ENCODE data around the gene TRPM8. TPM values are rescaled to one million over a fixed set of nuclear protein-coding genes. Genes with fewer than 3 reads are reported as not detected.

The TRPM8 gene
- total RNA-seq (2021; fragmentation: NEBNext Ultra II Directional; extraction: Animal tissue kit (Norgen Biotek cat#: 25700)) = 0.54 TPM in 1 of 2 replicates, not detected in the other
- polyA plus RNA-seq (2011; rRNA removed) = 0.18 and 0.44 TPM in 2 replicates
- 0.22 TPM for polyA plus RNA-seq (2011; cell fraction: cytosol; rRNA removed)
- not detected for polyA plus RNA-seq (2011; cell fraction: nucleus; rRNA removed)
- polyA plus RNA-seq (2012, experiment 1 of 2) = 0.07 to 1.00 TPM (median 0.38 TPM) in 3 of 4 replicates, not detected in the other
- not detected for polyA plus RNA-seq (2012, experiment 2 of 2)
- 0.10 TPM for polyA plus RNA-seq (2013, experiment 1 of 2)
- 0.07 TPM for polyA plus RNA-seq (2013, experiment 2 of 2)
- polyA minus RNA-seq (2011; rRNA and poly(A)+ RNA removed) = 0.80 and 0.98 TPM in 2 replicates
- polyA minus RNA-seq (2011; cell fraction: cytosol; rRNA and poly(A)+ RNA removed) = not detected
- polyA minus RNA-seq (2011; cell fraction: nucleus; rRNA and poly(A)+ RNA removed) = 0.80 TPM
- long read RNA-seq, experiment 1 = 0 reads
- long read RNA-seq, experiment 2 = 0 reads

DNA sequence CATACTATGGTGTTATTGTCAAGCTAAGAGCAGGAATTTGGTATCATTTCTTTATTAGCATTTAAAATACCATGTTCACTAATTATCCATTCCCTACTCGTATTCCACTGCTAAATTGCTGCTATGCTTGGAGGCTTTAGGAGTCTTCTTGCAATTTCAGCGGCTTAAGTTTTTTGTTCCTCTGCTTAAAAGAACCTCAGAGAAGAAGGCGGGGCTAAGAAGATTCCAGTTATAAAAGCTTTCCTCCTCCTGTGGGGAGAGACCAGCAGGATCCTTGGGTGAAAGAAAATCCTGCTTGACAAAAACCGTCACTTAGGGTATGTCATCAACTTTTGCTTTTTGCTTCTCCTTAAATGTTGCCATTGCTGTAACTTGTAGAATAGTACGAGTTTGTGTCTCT lies at the start of gene TRPM8:
Gene TRPM8 (plus strand): TSS at position 258 of the 400 bp plus-strand sequence. CDS start 9,165 bp downstream, outside the sequence.
- Histone ChIP-seq H3K14ac (ENCODE audit: insufficient read length) (no peak within 1 kb of the TSS), H3K23ac (ENCODE audit: insufficient read length) (no peak within 1 kb of the TSS), H2BK12ac (ENCODE audit: low read depth, low read length) (no peak within 1 kb of the TSS), H3K79me1 (ENCODE audit: low read depth, low read length) (no peaks in the 10 kb centered on the region), H4K20me1 (replicated peaks in 1 of 2; ENCODE audit: control insufficient read depth in 1 of 2, insufficient read depth in 2 of 2, low read length in 2 of 2) (no peaks in the 10 kb centered on the region), H3K9ac (replicated peaks in 1 of 4; ENCODE audit: extremely low read depth in 1 of 4, low read depth in 3 of 4, low read length in 3 of 4) (no peak within 1 kb of the TSS), H3K36me3 (ENCODE audit: control insufficient read depth in 2 of 4, insufficient read depth in 4 of 4, low read length in 3 of 4) (no peaks in the 10 kb centered on the region), H3K79me2 (ENCODE audit: control insufficient read depth in 1 of 2, insufficient read depth in 2 of 2, low read length in 2 of 2) (no peaks in the 10 kb centered on the region), H2BK5ac (ENCODE audit: low read depth, low read length) (no peak within 1 kb of the TSS), H3K4ac (replicated peaks; ENCODE audit: insufficient read length, low read depth, low read length) (no peak within 1 kb of the TSS), H4K91ac (replicated peaks; ENCODE audit: insufficient read length, low read length) (no peak within 1 kb of the TSS), H3K56ac (replicated peaks; ENCODE audit: insufficient read length, low read depth, low read length) (no peak within 1 kb of the TSS), H3K23me2 (ENCODE audit: low read depth, low read length) (no peaks in the 10 kb centered on the region), H3K4me2 (ENCODE audit: insufficient read depth in 1 of 2, low read depth in 2 of 2, low read length in 2 of 2) (peak within 1 kb of the TSS; percentile 16 to 53; a peak in 2 of 4 replicates), H2BK20ac (ENCODE audit: low read length) (no peak within 1 kb of the TSS), H3K4me1 (replicated peaks in 1 of 4; ENCODE audit: control insufficient read depth in 3 of 4, insufficient read depth in 4 of 4, low read length in 3 of 4) (peaks cover 0 to 3% (median 1%) of the 10 kb centered on the region in 4 experiments; a peak in 2 of 7 replicates), H2BK120ac (replicated peaks; ENCODE audit: low read depth, low read length) (no peak within 1 kb of the TSS), H3K9me3 (ENCODE audit: insufficient read depth in 2 of 2, low read depth in 1 of 2, low read length in 1 of 2) (no peaks in the 10 kb centered on the region), H3K4me3 (ENCODE audit: extremely low read depth in 1 of 4, insufficient read depth in 2 of 4, low read depth in 3 of 4, low read length in 4 of 4) (no peak within 1 kb of the TSS), H2BK15ac (ENCODE audit: low read length) (no peak within 1 kb of the TSS), H3K27me3 (replicated peaks in 1 of 4; ENCODE audit: control insufficient read depth in 3 of 4, extremely low read depth in 1 of 4, insufficient read depth in 3 of 4, low read length in 3 of 4) (no peaks in the 10 kb centered on the region), H2AK5ac (ENCODE audit: low read depth, low read length) (no peak within 1 kb of the TSS), H2AFZ (ENCODE audit: low read length) (no peak within 1 kb of the TSS), H3K18ac (ENCODE audit: extremely low read depth, low read length) (no peak within 1 kb of the TSS; the same call in 1 of the 2 replicates), H4K5ac (ENCODE audit: insufficient read length, low read depth, low read length) (no peak within 1 kb of the TSS), H3K27ac (ENCODE audit: low read depth, low read length) (no peak within 1 kb of the TSS), H4K8ac (ENCODE audit: extremely low read depth, insufficient read depth, low read length) (no peak within 1 kb of the TSS)
- FAIRE-seq = peak; percentile 63
- ChIA-PET CTCF (ENCODE audit: partially characterized antibody) (interaction anchor here (0.6 to 2.3 kb wide), 3 partner anchors 9 to 1113 kb away, joined by 3 to 9 read pairs (median 5); no protein-coding TSS in a partner anchor), POLR2A (ENCODE audit: partially characterized antibody) (interaction anchor here (1.3 kb wide), 1 partner anchor 9 kb away, joined by 3 read pairs; no protein-coding TSS in a partner anchor)
- WGBS, 2 experiments (ENCODE audit: extremely low coverage in 1 of 2, insufficient coverage in 1 of 2, insufficient read length in 1 of 2, insufficient replicate concordance in 2 of 2, low coverage in 1 of 2, low lambda C conversion rate in 2 of 2, missing lambda C conversion rate in 1 of 2) = 34% methylated on average over 5 of the region's 5 CpGs; no CpG with 5 or more reads in 1 of the 2 experiments
- DNase-seq (ENCODE audit: low read depth in 1 of 2, low spot score in 2 of 2) = no peak
- no peak for TF ChIP-seq FOSL1 (IDR thresholded peaks at IDR 0.05; ENCODE audit: insufficient read depth, low read depth, low read length)
- TF ChIP-seq TCF12 (IDR thresholded peaks at IDR 0.05; ENCODE audit: low read depth, low read length) = no peak
- no peak for TF ChIP-seq SP4 (IDR thresholded peaks at IDR 0.05; ENCODE audit: low read length)
- TF ChIP-seq HDAC2 (IDR thresholded peaks at IDR 0.05; ENCODE audit: borderline replicate concordance in 1 of 2, low read depth in 2 of 2, low read length in 2 of 2) = no peak
- TF ChIP-seq CHD1 (IDR thresholded peaks at IDR 0.05; ENCODE audit: low read depth, low read length) = no peak
- no peak for TF ChIP-seq CHD2 (IDR thresholded peaks at IDR 0.05; ENCODE audit: low read length)
